Tibial artery (tissue), 4 donors: ENCODE measurements around the gene SMO.

Source experiments
- DNase-seq, 2 donors: peaks; one replicate each; pipeline ENCODE4 v3.0.0-alpha.2; 2019
- H3K27ac ChIP-seq, 2 donors: fragments of 200-600 bp; sonication (generic) in 1 of 2; 1 replicate in 1 of 2; 2 replicates in 1 of 2; pipeline ENCODE4 v1.5.1; 2018 to 2019; ENCODE audit warnings: mild to moderate bottlenecking in 1 of 2
- H3K27me3 ChIP-seq, 2 donors: fragments of 200-600 bp; sonication (generic) in 1 of 2; one replicate each; pipeline versions ENCODE4 v1.5.1 to v1.6.0; 2016 to 2019
- H3K36me3 ChIP-seq, 3 donors: fragments of 200-600 bp; sonication (generic) in 2 of 3; one replicate each; pipeline ENCODE4 v1.5.1; 2016 to 2019; ENCODE audit warnings: mild to moderate bottlenecking in 2 of 3
- H3K4me1 ChIP-seq, 4 donors: fragments of 200-600 bp; sonication (generic) in 2 of 4; 1 replicate in 3 of 4; 2 replicates in 1 of 4; pipeline ENCODE4 v1.5.1; 2016 to 2019
- H3K4me3 ChIP-seq, 2 donors: fragments of 200-600 bp; sonication (generic) in 1 of 2; 1 replicate in 1 of 2; 2 replicates in 1 of 2; pipeline ENCODE4 v1.5.1; 2018 to 2019; ENCODE audit warnings: mild to moderate bottlenecking in 2 of 2
- H3K9me3 ChIP-seq, 3 donors: fragments of 200-600 bp; sonication (generic) in 1 of 3; one replicate each; pipeline ENCODE4 v1.5.1; 2016 to 2019
- intact Hi-C: fragments of 100-400 bp; cut with DNase I; formaldehyde crosslinking; loops from one replicate; pipeline ENCODE4 v1.15.0; 2023; ENCODE audit warnings: low total_unique reads
- TF ChIP-seq, protein P1 (sequence below), 2 experiments: fragments of 200-600 bp in 1 of 2; fragments of 450-650 bp in 1 of 2; IDR thresholded peaks; one replicate each; pipeline ENCODE4 v1.5.1; 2017 to 2019; ENCODE audit warnings: antibody characterized with exemption in 2 of 2, mild to moderate bottlenecking in 1 of 2, moderate library complexity in 1 of 2

Gene SMO

DNA sequence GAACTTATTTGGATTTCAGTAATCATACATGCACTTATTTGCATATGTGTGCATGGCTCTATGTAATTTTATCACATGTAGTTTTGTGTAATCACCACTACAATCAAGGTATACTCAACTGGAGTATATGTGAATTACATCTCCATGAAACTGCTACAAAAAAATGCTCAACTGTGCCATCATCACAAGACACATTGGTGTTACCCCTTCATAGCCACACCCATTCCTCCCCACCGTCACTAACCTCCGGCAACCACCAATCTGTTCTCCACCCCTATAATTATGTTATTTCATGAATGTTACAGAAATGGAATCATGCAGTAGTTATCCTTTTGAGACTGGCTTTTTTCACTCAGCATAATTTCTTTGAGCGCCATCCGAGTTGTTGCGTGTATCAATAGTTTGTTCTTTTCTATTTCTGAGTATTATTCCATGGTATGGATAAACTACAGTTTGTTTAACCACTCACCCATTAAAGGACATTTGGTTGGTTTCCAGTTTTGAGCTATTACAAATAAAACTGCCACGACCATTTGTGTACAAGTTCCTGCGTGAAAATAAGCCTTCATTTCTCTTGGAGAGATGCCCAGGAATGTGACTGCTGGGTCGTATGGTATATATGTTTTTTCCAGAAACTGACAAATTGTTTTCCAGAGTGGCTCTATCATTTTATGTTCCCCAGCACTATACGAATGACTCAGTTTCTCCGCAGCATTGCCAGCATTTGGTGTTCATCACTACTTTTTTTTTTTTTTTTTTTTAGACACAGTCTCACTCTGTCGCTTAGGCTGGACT lies 11.3 kb upstream of the SMO start:
- Histone ChIP-seq H3K9me3 (no peaks in the 10 kb centered on the region), H3K4me1 (no peaks in the 10 kb centered on the region), H3K4me3 (no peak overlapping the region), H3K27ac (no peak overlapping the region), H3K36me3 (no peaks in the 10 kb centered on the region), H3K27me3 (peaks cover 0 to 8% of the 10 kb centered on the region in 2 donors)
- no peak for DNase-seq
- TF ChIP-seq, protein P1, sequence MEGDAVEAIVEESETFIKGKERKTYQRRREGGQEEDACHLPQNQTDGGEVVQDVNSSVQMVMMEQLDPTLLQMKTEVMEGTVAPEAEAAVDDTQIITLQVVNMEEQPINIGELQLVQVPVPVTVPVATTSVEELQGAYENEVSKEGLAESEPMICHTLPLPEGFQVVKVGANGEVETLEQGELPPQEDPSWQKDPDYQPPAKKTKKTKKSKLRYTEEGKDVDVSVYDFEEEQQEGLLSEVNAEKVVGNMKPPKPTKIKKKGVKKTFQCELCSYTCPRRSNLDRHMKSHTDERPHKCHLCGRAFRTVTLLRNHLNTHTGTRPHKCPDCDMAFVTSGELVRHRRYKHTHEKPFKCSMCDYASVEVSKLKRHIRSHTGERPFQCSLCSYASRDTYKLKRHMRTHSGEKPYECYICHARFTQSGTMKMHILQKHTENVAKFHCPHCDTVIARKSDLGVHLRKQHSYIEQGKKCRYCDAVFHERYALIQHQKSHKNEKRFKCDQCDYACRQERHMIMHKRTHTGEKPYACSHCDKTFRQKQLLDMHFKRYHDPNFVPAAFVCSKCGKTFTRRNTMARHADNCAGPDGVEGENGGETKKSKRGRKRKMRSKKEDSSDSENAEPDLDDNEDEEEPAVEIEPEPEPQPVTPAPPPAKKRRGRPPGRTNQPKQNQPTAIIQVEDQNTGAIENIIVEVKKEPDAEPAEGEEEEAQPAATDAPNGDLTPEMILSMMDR (IDR thresholded peaks at IDR 0.05), result no peak
- intact Hi-C loops, result no loop called here

DNA sequence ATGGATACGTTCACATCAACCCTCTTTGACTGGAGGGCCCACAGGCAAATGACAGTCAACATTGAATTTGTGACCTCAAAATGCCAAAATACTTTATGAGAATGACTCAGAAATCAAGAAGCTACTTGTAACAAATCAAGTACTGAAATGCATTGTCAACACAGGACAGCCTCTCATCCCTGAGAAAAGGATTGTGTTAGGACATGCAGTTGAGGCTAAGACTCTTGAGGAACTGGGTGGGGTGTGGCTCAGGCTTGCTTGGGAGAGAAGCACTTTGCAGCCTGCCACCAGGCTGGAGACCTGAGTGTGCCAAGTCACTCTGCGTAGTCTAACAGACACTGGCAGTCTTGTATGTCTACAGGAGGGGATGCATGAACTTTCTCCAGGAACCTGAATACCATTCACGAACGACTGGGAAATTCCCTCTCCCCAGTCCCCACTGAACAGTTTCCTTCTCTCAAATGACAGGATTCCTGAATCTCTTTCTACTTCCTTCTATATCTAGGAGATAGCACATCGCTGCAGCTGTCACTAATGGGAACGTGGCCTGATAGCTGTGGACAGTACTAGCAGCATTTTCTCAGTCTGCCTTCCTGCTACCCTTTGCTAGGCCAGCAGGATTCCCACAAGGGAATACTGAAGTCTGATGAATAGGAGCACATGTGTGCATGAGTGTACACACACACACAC lies 3.3 kb upstream of the SMO start:
- Histone ChIP-seq H3K9me3 (no peaks in the 10 kb centered on the region), H3K36me3 (no peaks in the 10 kb centered on the region), H3K27ac (no peak overlapping the region), H3K4me1 (peaks cover 0 to 24% (median 6%) of the 10 kb centered on the region in 4 donors), H3K4me3 (no peak overlapping the region), H3K27me3 (peaks cover 0 to 5% of the 10 kb centered on the region in 2 donors)
- intact Hi-C loops, result no loop called here
- DNase-seq, result no peak
- TF ChIP-seq, protein P1 (IDR thresholded peaks at IDR 0.05), result no peak

DNA sequence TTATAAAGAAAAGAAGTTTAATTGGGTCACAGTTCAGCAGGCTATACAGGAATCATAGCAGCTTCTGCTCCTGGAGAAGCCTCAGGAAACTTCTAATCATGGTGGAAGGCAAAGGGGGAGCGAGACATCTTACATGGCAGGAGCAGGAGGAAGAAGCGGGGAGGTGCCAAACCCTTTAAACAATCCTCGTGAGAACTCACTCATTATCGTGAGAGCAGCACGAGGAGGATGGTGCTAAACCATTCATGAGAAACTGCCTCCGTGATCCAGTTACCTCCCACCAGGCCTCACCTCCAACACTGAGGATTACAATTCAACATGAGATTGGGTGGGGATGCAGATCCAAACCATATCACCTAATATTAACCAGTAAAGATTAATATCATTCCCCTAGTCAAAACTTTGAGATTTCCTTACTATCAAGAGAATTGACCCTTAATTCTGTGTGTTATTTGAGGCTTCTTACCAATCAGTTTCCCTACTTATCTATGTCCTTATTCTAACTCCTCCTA lies 1.6 kb upstream of the SMO start:
- DNase-seq, result no peak
- H3K4me3 ChIP-seq, result no peak overlapping the region
- H3K4me1 ChIP-seq, result peaks cover 0 to 27% (median 6%) of the 10 kb centered on the region in 4 donors
- intact Hi-C loops, result no loop called here
- no peaks in the 10 kb centered on the region for H3K27me3 ChIP-seq
- no peaks in the 10 kb centered on the region for H3K9me3 ChIP-seq
- TF ChIP-seq, protein P1 (IDR thresholded peaks at IDR 0.05), result no peak
- no peak overlapping the region for H3K27ac ChIP-seq
- H3K36me3 ChIP-seq, result no peaks in the 10 kb centered on the region

DNA sequence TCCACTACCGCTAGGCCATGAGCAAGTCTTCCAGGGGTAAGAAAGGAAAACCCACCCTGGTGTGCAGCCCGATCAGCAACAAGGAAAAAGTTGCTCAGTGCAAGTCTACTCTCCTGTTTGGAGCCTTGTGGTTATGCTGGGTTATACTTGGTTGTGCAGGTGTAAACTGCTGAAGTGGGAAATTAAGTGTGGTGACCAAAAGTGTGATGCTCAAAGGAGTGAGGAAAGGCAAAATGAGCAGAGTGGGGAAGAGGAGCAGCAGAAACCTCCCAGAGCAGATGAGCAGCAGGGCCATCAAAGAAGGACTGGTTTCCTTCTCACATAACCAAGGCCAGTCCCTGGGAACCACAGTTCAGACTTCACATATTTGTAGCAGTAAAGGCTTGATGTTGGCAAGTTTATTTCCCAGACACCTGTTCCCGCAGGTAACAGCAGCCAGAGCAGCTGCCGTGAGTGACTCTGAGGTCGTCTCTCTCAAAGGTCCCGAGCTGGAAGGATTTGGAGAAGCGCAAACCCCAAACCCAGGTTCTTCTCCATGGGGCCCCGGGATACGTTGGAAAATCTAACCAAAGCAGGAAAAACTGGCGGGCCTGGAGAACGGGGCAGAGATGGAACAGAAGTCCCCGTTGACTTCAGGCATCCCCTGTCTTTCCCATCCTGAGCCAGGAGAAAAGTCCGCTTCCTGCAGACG lies 607 bp upstream of the SMO start:
- TF ChIP-seq, protein P1 (IDR thresholded peaks at IDR 0.05), result no peak
- no peak for DNase-seq
- Histone ChIP-seq H3K4me3 (peak overlapping the region; percentile 63 to 73), H3K4me1 (peaks cover 0 to 27% (median 6%) of the 10 kb centered on the region in 4 donors), H3K27ac (peak overlapping the region in 1 of 2 donors; percentile 50), H3K27me3 (no peaks in the 10 kb centered on the region), H3K9me3 (no peaks in the 10 kb centered on the region), H3K36me3 (no peaks in the 10 kb centered on the region)
- intact Hi-C loops, result no loop called here

- peaks cover 0 to 27% (median 6%) of the 10 kb centered on the region in 4 donors for H3K4me1 ChIP-seq
- TF ChIP-seq, protein P1 (IDR thresholded peaks at IDR 0.05), result no peak
- no peaks in the 10 kb centered on the region for H3K9me3 ChIP-seq
- H3K36me3 ChIP-seq, result no peaks in the 10 kb centered on the region
- intact Hi-C loops, result no loop called here
- peak overlapping the region; percentile 31 to 50 for H3K27ac ChIP-seq
- no peak for DNase-seq
- no peaks in the 10 kb centered on the region for H3K27me3 ChIP-seq
- peak overlapping the region; percentile 63 to 73 for H3K4me3 ChIP-seq
Measured at GRCh38 chr7:129188892-129189660, 643 bp downstream of the SMO start.
